ENCODE data around the gene CFAP73. TPM values are rescaled to one million over a fixed set of nuclear protein-coding genes. Genes with fewer than 3 reads are reported as not detected.

The CFAP73 gene
- total RNA-seq, 1 experiment from 2014 or later: 0.34 TPM

DNA sequence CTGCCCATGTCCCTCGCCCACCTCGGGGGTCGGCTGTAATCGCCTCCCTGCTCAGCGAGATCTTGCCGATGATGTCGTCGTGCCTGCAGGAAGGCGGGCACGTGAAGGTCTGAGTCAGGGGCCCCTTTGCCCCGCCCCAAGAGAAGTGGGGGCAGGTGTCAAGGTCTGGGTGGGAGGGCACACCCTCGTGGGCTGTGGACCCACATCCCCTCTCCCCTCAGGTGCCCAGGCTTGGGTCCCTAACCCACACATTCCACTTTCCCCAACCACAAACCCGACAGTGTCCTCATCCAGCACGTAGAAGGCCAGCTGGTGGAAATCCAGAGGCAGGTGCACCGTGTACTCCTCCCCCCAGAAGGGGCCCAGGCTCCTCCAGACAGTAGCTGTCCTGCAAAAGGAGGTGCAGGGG, 21.7 kb upstream of the CFAP73 start (continued):
- TF ChIP-seq, protein P1, sequence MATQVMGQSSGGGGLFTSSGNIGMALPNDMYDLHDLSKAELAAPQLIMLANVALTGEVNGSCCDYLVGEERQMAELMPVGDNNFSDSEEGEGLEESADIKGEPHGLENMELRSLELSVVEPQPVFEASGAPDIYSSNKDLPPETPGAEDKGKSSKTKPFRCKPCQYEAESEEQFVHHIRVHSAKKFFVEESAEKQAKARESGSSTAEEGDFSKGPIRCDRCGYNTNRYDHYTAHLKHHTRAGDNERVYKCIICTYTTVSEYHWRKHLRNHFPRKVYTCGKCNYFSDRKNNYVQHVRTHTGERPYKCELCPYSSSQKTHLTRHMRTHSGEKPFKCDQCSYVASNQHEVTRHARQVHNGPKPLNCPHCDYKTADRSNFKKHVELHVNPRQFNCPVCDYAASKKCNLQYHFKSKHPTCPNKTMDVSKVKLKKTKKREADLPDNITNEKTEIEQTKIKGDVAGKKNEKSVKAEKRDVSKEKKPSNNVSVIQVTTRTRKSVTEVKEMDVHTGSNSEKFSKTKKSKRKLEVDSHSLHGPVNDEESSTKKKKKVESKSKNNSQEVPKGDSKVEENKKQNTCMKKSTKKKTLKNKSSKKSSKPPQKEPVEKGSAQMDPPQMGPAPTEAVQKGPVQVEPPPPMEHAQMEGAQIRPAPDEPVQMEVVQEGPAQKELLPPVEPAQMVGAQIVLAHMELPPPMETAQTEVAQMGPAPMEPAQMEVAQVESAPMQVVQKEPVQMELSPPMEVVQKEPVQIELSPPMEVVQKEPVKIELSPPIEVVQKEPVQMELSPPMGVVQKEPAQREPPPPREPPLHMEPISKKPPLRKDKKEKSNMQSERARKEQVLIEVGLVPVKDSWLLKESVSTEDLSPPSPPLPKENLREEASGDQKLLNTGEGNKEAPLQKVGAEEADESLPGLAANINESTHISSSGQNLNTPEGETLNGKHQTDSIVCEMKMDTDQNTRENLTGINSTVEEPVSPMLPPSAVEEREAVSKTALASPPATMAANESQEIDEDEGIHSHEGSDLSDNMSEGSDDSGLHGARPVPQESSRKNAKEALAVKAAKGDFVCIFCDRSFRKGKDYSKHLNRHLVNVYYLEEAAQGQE (IDR thresholded peaks at IDR 0.05; ENCODE audit: low read depth): no peak
- no peak for TF ChIP-seq TCF7L2 (IDR thresholded peaks at IDR 0.05; ENCODE audit: borderline replicate concordance, extremely low read depth, insufficient read depth, insufficient read length)
- TF ChIP-seq, protein P2, sequence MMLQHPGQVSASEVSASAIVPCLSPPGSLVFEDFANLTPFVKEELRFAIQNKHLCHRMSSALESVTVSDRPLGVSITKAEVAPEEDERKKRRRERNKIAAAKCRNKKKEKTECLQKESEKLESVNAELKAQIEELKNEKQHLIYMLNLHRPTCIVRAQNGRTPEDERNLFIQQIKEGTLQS (IDR thresholded peaks at IDR 0.05): no peak

DNA sequence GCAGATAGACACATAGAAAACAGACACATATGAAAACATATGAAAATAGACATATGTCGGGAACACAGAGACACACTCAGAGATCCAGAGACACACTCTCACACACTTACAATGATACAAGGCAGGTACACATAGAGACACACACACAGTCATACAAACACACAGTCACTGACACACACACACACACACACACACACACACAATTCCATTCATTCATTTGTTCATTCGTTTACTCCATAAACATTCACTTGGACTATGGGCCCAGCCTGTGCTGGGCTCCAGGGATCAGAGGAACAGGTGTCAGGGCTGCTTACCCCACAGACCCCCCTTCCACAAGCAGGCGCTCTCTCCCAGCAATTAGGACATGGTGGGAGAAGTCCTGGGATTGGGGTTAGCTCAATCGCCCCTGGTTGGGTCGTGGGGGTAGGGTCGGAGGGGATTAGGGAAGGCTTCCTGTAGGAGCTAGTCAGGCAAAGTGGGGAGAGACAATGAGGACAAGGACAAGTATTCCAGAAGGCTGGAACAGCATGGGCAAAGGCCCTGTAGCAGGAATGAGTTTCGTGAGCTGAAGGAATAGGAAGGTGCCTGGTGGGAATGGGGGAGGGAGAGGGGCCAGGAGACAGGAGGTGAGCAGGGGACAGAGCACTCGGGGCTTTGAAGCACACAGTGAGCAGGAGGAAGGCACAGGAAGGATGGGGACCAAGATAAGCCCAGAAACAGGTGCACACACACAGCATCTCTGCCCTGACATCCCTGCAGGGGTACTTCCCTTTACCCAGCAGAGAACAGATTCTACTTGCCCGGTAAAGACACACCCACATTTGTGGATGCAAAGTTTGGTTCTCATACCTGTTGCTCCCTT, 20.5 kb upstream of the CFAP73 start:
- TF ChIP-seq EZH2phosphoT487 (IDR thresholded peaks at IDR 0.05; ENCODE audit: borderline replicate concordance): no peak
- no peak for TF ChIP-seq RAD21 (IDR thresholded peaks at IDR 0.05; ENCODE audit: low read depth)
- TF ChIP-seq CBX3 (IDR thresholded peaks at IDR 0.05; ENCODE audit: low read depth): no peak
- TF ChIP-seq, protein P1 (IDR thresholded peaks at IDR 0.05; ENCODE audit: low read depth): no peak
- Histone ChIP-seq H3K4me3 (replicated peaks in 1 of 2; ENCODE audit: low read depth in 1 of 2, low read length in 2 of 2) (no peak overlapping the region), H3K27ac (ENCODE audit: low read depth, low read length) (no peak overlapping the region), H3K79me2 (ENCODE audit: insufficient read depth, low read length) (peaks cover 8% of the 10 kb centered on the region; the same call in 1 of the 2 replicates), H3K9ac (ENCODE audit: low read length) (no peak overlapping the region), H3K4me1 (ENCODE audit: control insufficient read depth in 1 of 2, insufficient read depth in 2 of 2, low read length in 2 of 2) (peaks cover under 1 to 3% of the 10 kb centered on the region in 2 experiments; a peak in 3 of 4 replicates), H3K36me3 (ENCODE audit: control insufficient read depth in 1 of 2, insufficient read depth in 2 of 2, low read length in 2 of 2) (peaks cover 3 to 5% of the 10 kb centered on the region in 2 experiments; a peak in 3 of 4 replicates), H4K20me1 (ENCODE audit: insufficient read depth) (no peaks in the 10 kb centered on the region), H3K9me2 (ENCODE audit: insufficient read depth) (no peaks in the 10 kb centered on the region), H2AFZ (ENCODE audit: low read depth, low read length, poor library complexity, severe bottlenecking) (no peak overlapping the region), H3K27me3 (ENCODE audit: insufficient read depth, low read length) (no peaks in the 10 kb centered on the region), H3K4me2 (ENCODE audit: low read length) (no peak overlapping the region), H3K9me3 (ENCODE audit: control insufficient read depth in 1 of 2, insufficient read depth in 1 of 2, low read depth in 1 of 2, low read length in 2 of 2) (no peaks in the 10 kb centered on the region)
- intact Hi-C loops (cut with micrococcal nuclease): no loop called here
- ATAC-seq: no peak
- ChIA-PET RAD21 (ENCODE audit: low non-redundant PET in 1 of 2, low total read pairs in 2 of 2, uncharacterized antibody in 2 of 2, unreplicated experiment in 2 of 2) (no interaction called here), CTCF (interaction anchor here (0.7 kb wide), 1 partner anchor 9 kb away, joined by 3 read pairs; no protein-coding TSS in a partner anchor), POLR2A (interaction anchor here (0.6 kb wide), 1 partner anchor 106 kb away, joined by 3 read pairs; no protein-coding TSS in a partner anchor)
- BruUV-seq (replicated peaks): no TSS peak
- no peak for DNase-seq (ENCODE audit: low read depth, low spot score)

Measured in HCT116 (cell line).